AG08395 (cell line): Measurements from ENCODE around the gene NBEAL1.
"Not testable (repeated sequence)": the region's sequence is repeated elsewhere in the genome, so short reads cannot be mapped to it uniquely, and the experiment has no call there.

Source experiments
- DNase-seq: peaks from one replicate; pipeline ENCODE4 v3.0.0; 2012; ENCODE audit warnings: mixed read lengths, low spot score

Gene NBEAL1

DNA sequence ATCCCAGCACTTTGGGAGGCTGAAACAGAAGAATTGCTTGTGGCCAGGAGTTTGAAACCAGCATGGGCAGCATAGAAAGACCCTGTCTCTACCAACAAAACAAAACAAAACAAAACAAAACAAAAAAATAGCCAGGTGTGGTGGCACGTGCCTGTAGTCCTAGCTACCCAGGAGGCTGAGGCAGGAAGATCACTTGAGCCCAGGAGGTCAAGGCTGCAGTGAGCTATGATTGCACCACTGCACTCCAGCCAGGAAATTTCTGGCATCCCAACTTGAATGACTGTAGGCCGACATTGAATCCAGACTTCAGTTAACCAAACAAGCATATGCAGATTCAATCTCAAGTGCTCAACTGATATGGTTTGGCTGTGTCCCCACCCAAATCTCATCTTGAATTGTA lies 215.0 kb downstream of the NBEAL1 start:
- not testable (repeated sequence) for DNase-seq

DNA sequence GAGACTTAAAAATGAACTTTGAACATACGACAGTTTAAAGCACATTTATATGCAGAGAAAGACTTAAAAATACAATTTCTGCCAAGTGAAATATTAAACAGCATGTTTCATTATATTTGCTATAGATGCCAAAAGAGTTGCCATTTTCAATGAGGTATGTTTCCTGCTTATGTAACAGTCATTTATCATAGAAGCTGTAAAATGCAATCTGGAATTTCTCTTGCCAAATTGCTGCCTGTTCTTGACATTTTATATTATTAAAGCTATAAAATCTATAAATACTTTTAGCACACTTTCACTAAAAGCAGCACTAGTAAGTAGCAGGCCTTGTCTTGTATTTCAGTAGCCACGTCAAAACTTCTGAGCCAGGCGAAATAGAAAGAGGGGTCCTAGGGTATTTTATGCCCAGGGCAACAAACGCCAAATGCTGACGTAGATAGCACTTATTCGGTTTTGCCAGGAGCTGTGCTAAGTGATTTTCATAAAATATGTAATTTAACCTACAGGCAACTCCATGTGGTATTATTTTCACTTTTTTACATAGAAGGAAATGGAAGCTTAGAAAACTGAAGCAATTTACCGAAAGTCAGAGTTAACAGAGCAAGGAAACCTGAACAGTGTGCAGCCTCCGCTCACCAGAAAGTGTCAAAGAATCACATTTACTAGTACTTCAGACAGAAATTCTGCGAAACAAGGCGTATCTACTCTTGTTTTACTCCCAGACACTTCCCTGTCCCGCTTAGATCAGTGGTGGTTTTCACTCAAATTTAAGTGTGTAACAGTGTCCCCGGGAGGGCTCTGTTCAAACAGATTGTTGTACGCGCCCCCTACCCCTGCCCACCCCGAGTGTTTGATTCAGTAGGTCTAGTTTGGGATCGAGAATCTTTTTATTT lies 222.9 kb downstream of the NBEAL1 start:
- DNase-seq = no peak

- no peak for DNase-seq
Measured at GRCh38 chr2:203238292-203238703, 223.6 kb downstream of the NBEAL1 start.

DNA sequence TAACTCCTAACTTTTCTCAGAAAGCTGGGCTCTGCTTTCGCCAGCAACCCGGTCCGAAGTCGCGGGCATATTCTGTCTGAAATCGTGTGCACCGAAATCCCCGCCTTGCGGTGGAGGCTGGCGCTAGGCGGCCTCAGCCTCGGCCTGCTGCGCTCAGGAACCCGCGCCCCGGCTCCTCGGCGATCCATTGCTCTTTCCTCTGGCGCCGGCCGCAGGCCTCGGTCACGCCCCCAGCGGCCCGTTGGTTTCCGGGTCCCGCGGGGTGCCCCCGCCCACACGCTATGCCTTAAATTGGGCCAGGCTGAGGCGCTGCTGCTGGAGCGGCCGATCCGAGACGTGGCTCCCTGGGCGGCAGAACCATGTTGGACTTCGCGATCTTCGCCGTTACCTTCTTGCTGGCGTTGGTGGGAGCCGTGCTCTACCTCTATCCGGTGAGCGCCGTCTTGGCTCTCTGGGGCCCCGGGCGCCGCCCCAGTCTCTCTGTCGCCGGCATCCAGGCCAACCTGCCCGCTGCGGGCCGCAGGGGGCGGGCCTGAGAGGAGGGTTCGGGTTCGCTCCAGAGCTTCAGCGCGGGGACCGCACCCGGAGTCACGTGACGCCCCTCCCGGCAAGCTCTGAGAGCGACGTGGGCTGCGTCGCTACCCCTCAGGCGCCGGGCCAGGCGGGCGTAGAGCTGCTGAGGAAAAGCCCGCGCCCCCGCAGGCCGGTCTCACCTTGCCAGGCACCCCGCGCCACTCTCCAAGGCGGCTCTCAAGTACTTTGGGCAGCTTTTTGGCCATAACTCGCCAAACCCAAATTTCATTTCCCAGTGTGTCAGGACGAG lies 224.2 kb downstream of the NBEAL1 start, which contains the start of gene CYP20A1:
CYP20A1 (plus strand) TSS at position 315 of the 823 bp plus-strand sequence; CDS start at position 360, 45 bp downstream.
- DNase-seq = peak; percentile 95

DNA sequence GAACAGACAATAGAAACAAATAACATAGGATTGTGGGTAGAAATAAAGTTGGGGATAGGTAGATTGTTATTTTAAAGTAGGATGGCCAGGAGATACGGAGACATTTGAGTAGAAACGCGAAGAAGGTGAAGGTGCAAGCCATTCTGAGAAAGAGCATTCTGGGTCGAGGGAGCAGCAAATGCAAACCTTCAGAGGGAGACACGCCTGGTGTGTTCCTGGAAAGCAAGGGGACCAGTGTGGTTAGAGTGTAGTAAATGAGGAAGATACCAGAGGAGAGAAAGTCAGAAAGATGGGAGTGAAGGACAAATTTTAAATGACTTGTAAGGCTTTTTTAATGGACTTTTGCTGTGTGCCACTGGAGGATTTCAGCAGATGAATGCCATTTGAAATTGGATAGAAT lies 225.8 kb downstream of the NBEAL1 start:
- DNase-seq = no peak

DNA sequence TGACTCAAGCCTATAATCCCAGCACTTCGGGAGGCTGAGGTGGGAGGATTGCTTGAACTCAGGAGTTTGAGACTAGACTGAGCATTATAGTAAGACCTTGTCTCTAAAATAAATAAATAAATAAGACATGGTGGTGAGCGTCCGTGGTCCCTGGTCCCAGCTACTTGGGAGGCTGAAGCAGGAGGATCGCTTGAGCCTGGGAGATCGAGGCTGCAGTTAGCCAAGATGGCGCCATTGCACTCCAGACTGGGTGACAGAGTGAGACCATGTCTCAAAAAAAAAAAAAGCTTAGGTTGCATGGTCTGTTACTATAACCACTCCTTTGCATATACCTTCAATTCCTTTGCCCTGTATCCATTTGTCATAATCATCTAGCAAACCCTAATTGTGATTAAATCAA lies 227.8 kb downstream of the NBEAL1 start:
- no peak for DNase-seq

DNA sequence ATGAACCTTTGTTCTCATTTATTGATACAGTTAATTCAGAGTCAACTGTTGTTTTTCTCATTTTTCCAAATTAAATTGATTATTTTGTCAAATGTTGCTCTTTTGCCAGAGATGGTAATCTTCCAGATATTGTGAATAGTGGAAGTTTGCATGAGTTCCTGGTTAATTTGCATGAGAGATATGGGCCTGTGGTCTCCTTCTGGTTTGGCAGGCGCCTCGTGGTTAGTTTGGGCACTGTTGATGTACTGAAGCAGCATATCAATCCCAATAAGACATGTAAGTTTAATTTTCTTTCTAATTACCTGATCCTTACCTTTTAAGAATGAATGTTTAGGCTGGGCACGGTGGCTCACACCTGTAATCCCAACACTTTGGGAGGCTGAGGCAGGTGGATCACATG lies 232.0 kb downstream of the NBEAL1 start:
- no peak for DNase-seq

GRCh38 chr2:203252818-203253217 lies 238.1 kb downstream of the NBEAL1 start:
- DNase-seq = no peak

GRCh38 chr2:203253422-203254095 lies 238.9 kb downstream of the NBEAL1 start:
- DNase-seq = not testable (repeated sequence)

DNA sequence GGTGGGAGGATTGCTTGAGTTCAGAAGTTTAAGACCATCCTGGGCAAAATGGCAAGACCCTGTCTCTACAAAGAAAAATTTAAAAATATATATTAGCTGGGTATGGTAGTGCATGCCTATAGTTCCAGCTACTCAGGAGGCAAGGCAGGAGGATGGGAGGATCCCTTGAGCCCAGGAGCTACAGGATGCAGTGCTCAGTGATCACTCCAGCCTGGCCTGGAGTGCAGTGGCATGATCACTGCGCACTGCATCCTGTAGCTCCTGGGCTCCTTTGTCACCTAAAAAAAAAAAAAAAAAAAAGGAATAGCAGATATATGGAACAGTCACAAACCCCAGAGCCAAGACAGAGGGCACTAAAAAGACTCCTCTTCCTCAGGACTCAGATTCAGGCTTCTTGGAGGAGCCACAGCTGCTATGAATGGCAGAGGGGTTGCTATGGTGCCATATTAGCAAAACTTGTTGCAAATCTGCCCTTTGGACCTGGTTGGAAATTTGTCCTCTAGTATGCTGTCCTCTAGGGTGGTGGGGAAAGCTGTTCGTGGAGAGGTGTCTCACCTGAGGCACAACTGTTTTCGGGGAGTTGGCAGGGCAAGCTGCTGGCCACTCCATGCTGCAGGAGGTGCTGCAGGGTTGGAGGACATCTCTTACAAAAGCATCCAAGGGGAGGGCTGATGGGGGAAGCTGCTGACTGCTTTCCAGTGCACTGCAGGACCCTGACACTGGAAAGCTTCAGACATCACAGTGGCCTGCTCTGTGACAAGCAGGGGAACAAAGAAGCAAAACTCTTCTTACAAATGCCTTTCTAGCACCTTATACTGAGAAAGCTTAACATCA lies 246.9 kb downstream of the NBEAL1 start:
- no peak for DNase-seq
